Measurements from ENCODE around the gene OR9G4. TPM values are rescaled to one million over a fixed set of nuclear protein-coding genes. Genes with fewer than 3 reads are reported as not detected.

OR9G4 gene
- total RNA-seq, 1 donor from 2014 or later = not detected

Small RNA genes within 50 kb of the gene (small RNA-seq; reads per million reads assigned to genes)
- gene AP001803.1 (not detected), gene MIR6128 (not detected)

Other genes starting within 250 kb of the OR9G4 start
- gene OR5M11, start 205.4 kb downstream of the OR9G4 start, total RNA-seq = not detected
- gene OR5M10, start 171.0 kb downstream of the OR9G4 start, total RNA-seq = not detected
- gene OR5M1, start 133.8 kb downstream of the OR9G4 start, total RNA-seq = not detected
- gene OR5AP2, start 106.3 kb downstream of the OR9G4 start, total RNA-seq = not detected
- gene OR5AR1, start 85.0 kb downstream of the OR9G4 start, total RNA-seq = not detected
- gene OR9G1, start 49.6 kb downstream of the OR9G4 start, total RNA-seq = not detected
- not detected for gene OR5AK2, start 240.2 kb upstream of the OR9G4 start, total RNA-seq